Endothelial cell of umbilical vein (primary cell): ENCODE measurements around the gene ARHGEF26.

Experiments
- CTCF ChIP-seq, 2 donors: IDR thresholded peaks; 1 replicate in 1 of 2; 2 replicates in 1 of 2; pipeline ENCODE4 v1.5.1; 2011; ENCODE audit warnings: low read length in 2 of 2, mild to moderate bottlenecking in 2 of 2, moderate library complexity in 2 of 2, control low read depth in 1 of 2, inconsistent platforms in 1 of 2, low read depth in 1 of 2; ENCODE audit not compliant: insufficient read depth in 1 of 2; ENCODE audit errors: extremely low read depth in 1 of 2
- EZH2 ChIP-seq: IDR thresholded peaks from 2 replicates; pipeline ENCODE4 v1.6.1; 2012; ENCODE audit warnings: borderline replicate concordance, low read depth, mild to moderate bottlenecking, moderate library complexity, low read length, inconsistent platforms; ENCODE audit not compliant: severe bottlenecking
- JUN ChIP-seq: IDR thresholded peaks from 2 replicates; pipeline ENCODE4 v1.6.1; 2011; ENCODE audit warnings: borderline replicate concordance, low read depth; ENCODE audit not compliant: insufficient read length, insufficient read depth
- POLR2A ChIP-seq: IDR thresholded peaks from 2 replicates; pipeline ENCODE4 v1.6.1; 2012; ENCODE audit warnings: low read depth, mild to moderate bottlenecking, control low read depth, low read length

- TF ChIP-seq JUN (no peak), EZH2 (no peak), CTCF (IDR thresholded peaks at IDR 0.05; ENCODE audit: extremely low read depth in 1 of 2, insufficient read depth in 1 of 2, low read depth in 1 of 2, low read length in 2 of 2) (no peak), POLR2A (no peak)
Measured at GRCh38 chr3:154176036-154176435, 54.8 kb downstream of the ARHGEF26 start.
